Thymus (tissue), 11 donors: ENCODE measurements around the gene CCDC81. TPM values are rescaled to one million over a fixed set of nuclear protein-coding genes. Genes with fewer than 3 reads are reported as not detected.

Experiments
- DNase-seq, 9 donors: peaks; one replicate each; pipeline ENCODE4 v3.0.0-alpha.2; 2013; ENCODE audit warnings: low spot score in 9 of 9, low read depth in 6 of 9, missing footprints in 1 of 9
- H3K27ac ChIP-seq, 2 donors: one replicate each; pipeline ENCODE4 v1.5.1; 2013; ENCODE audit warnings: control low read depth in 1 of 2, low read depth in 1 of 2, low read length in 1 of 2, mild to moderate bottlenecking in 1 of 2, moderate library complexity in 1 of 2
- H3K27me3 ChIP-seq, 2 donors: one replicate each; pipeline ENCODE4 v1.5.1; 2013; ENCODE audit warnings: low read length in 1 of 2; ENCODE audit not compliant: control insufficient read depth in 2 of 2, insufficient read depth in 1 of 2
- H3K36me3 ChIP-seq, 2 donors: one replicate each; pipeline ENCODE4 v1.5.1; 2013; ENCODE audit warnings: low read length in 1 of 2, mild to moderate bottlenecking in 1 of 2, moderate library complexity in 1 of 2; ENCODE audit not compliant: control insufficient read depth in 2 of 2, insufficient read depth in 2 of 2
- H3K4me1 ChIP-seq, 2 donors: one replicate each; pipeline ENCODE4 v1.5.1; 2013; ENCODE audit warnings: low read length in 2 of 2; ENCODE audit not compliant: control insufficient read depth in 2 of 2, insufficient read depth in 2 of 2
- H3K4me3 ChIP-seq, 2 donors: one replicate each; pipeline ENCODE4 v1.5.1; 2013; ENCODE audit warnings: low read length in 2 of 2, control low read depth in 1 of 2, mild to moderate bottlenecking in 1 of 2
- H3K9me3 ChIP-seq, 2 donors: one replicate each; pipeline ENCODE4 v1.5.1; 2013; ENCODE audit warnings: low read length in 1 of 2, mild to moderate bottlenecking in 1 of 2; ENCODE audit not compliant: control insufficient read depth in 2 of 2, insufficient read depth in 1 of 2
- WGBS: extraction: QIAGEN DNeasy Blood & Tissue Kit; methylation state at CpG from one replicate; pipeline ENCODE4 v1.1.7; 2013; 5-methylcytosine and 5-hydroxymethylcytosine counted together
- polyA plus RNA-seq: library from polyadenylated mRNA; stranded (reverse); fragments of 200-250 nt; gene quantifications from one replicate; pipeline ENCODE4 v1.2.3, GENCODE V29; 2013
- total RNA-seq: library from RNA; stranded (reverse); fragments of 120-200 nt; gene quantifications from one replicate; pipeline ENCODE4 v1.2.4, GENCODE V29; 2013
- donor health status: healthy.

CCDC81 gene
- total and polyA plus RNA-seq, 2 donors, result 0.52 to 0.84 TPM

- no peaks in the 10 kb centered on the region for H3K9me3 ChIP-seq
- 95% methylated on average over 2 of the region's 2 CpGs for WGBS
- no peak for DNase-seq
- no peak overlapping the region for H3K27ac ChIP-seq
- no peaks in the 10 kb centered on the region for H3K4me1 ChIP-seq
- H3K4me3 ChIP-seq, result no peak overlapping the region
- H3K27me3 ChIP-seq, result no peaks in the 10 kb centered on the region
- no peaks in the 10 kb centered on the region for H3K36me3 ChIP-seq
These were observed 66.2 kb downstream of the CCDC81 start for GRCh38 chr11:86440843-86441242.

GRCh38 chr11:86442420-86442819 is 67.7 kb downstream of the CCDC81 start:
- 95% methylated on average over 2 of the region's 2 CpGs for WGBS

GRCh38 chr11:86442827-86443226 is 68.1 kb downstream of the CCDC81 start:
- Histone ChIP-seq H3K4me3 (no peak overlapping the region), H3K27me3 (no peaks in the 10 kb centered on the region), H3K9me3 (no peaks in the 10 kb centered on the region), H3K4me1 (peaks cover under 1 to 13% of the 10 kb centered on the region in 2 donors), H3K36me3 (no peaks in the 10 kb centered on the region), H3K27ac (no peak overlapping the region)
- WGBS, result 95% methylated on average over 5 of the region's 5 CpGs
- DNase-seq, result no peak

More at GRCh38 chr11:86442420-86442819, 67.7 kb downstream of the CCDC81 start:
- no peak overlapping the region for H3K27ac ChIP-seq
- H3K9me3 ChIP-seq, result no peaks in the 10 kb centered on the region
- no peak overlapping the region for H3K4me3 ChIP-seq
- H3K4me1 ChIP-seq, result peaks cover 0 to 9% of the 10 kb centered on the region in 2 donors
- H3K27me3 ChIP-seq, result no peaks in the 10 kb centered on the region
- H3K36me3 ChIP-seq, result no peaks in the 10 kb centered on the region
- no peak for DNase-seq

- Histone ChIP-seq H3K36me3 (no peaks in the 10 kb centered on the region), H3K27me3 (no peaks in the 10 kb centered on the region), H3K4me1 (peaks cover 5 to 19% of the 10 kb centered on the region in 2 donors), H3K27ac (no peak overlapping the region), H3K9me3 (no peaks in the 10 kb centered on the region), H3K4me3 (no peak overlapping the region)
- 0% methylated on average over 1 of the region's 1 CpG for WGBS
- DNase-seq, result no peak
These were observed 68.7 kb downstream of the CCDC81 start for GRCh38 chr11:86443415-86443814.

- peaks cover 5 to 26% of the 10 kb centered on the region in 2 donors for H3K4me1 ChIP-seq
- no peak overlapping the region for H3K4me3 ChIP-seq
- WGBS, result 97% methylated on average over 1 of the region's 1 CpG
- H3K27ac ChIP-seq, result no peak overlapping the region
- DNase-seq, result no peak
- no peaks in the 10 kb centered on the region for H3K36me3 ChIP-seq
- H3K27me3 ChIP-seq, result no peaks in the 10 kb centered on the region
- no peaks in the 10 kb centered on the region for H3K9me3 ChIP-seq
These were observed 70.3 kb downstream of the CCDC81 start for GRCh38 chr11:86444981-86445380.

- Histone ChIP-seq H3K4me3 (no peak overlapping the region), H3K27me3 (no peaks in the 10 kb centered on the region), H3K4me1 (peaks cover 5 to 26% of the 10 kb centered on the region in 2 donors), H3K27ac (no peak overlapping the region), H3K36me3 (no peaks in the 10 kb centered on the region), H3K9me3 (no peaks in the 10 kb centered on the region)
- 98% methylated on average over 8 of the region's 8 CpGs for WGBS
- no peak for DNase-seq
These were observed 71.7 kb downstream of the CCDC81 start for GRCh38 chr11:86446163-86446923.

GRCh38 chr11:86446924-86447285 is 72.2 kb downstream of the CCDC81 start:
- no peaks in the 10 kb centered on the region for H3K9me3 ChIP-seq
- H3K27me3 ChIP-seq, result no peaks in the 10 kb centered on the region
- no peaks in the 10 kb centered on the region for H3K36me3 ChIP-seq
- no peak for DNase-seq
- 97% methylated on average over 12 of the region's 12 CpGs for WGBS
- H3K4me3 ChIP-seq, result no peak overlapping the region
- peaks cover 5 to 26% of the 10 kb centered on the region in 2 donors for H3K4me1 ChIP-seq
- no peak overlapping the region for H3K27ac ChIP-seq

GRCh38 chr11:86447763-86448480 is 73.2 kb downstream of the CCDC81 start:
- no peaks in the 10 kb centered on the region for H3K36me3 ChIP-seq
- no peaks in the 10 kb centered on the region for H3K9me3 ChIP-seq
- no peaks in the 10 kb centered on the region for H3K27me3 ChIP-seq
- 35% methylated on average over 3 of the region's 3 CpGs for WGBS
- no peak overlapping the region for H3K27ac ChIP-seq
- H3K4me3 ChIP-seq, result no peak overlapping the region
- peaks cover 5 to 26% of the 10 kb centered on the region in 2 donors for H3K4me1 ChIP-seq
- peak in 5 of 9 donors; percentile 18 to 67 (median 33) for DNase-seq

- H3K9me3 ChIP-seq, result no peaks in the 10 kb centered on the region
- H3K4me1 ChIP-seq, result peaks cover 5 to 26% of the 10 kb centered on the region in 2 donors
- no peaks in the 10 kb centered on the region for H3K36me3 ChIP-seq
- 95% methylated on average over 5 of the region's 5 CpGs for WGBS
- no peak for DNase-seq
- no peaks in the 10 kb centered on the region for H3K27me3 ChIP-seq
- H3K27ac ChIP-seq, result no peak overlapping the region
- no peak overlapping the region for H3K4me3 ChIP-seq
These were observed 75.4 kb downstream of the CCDC81 start for GRCh38 chr11:86449993-86450629.
